Measurements from ENCODE around the gene FGB. TPM values are rescaled to one million over a fixed set of nuclear protein-coding genes. Genes with fewer than 3 reads are reported as not detected.

The FGB gene
- total and polyA plus RNA-seq, 2 donors (not counting 3 experiments of a cell fraction or from before 2014, with no cell fraction given): not detected

DNA sequence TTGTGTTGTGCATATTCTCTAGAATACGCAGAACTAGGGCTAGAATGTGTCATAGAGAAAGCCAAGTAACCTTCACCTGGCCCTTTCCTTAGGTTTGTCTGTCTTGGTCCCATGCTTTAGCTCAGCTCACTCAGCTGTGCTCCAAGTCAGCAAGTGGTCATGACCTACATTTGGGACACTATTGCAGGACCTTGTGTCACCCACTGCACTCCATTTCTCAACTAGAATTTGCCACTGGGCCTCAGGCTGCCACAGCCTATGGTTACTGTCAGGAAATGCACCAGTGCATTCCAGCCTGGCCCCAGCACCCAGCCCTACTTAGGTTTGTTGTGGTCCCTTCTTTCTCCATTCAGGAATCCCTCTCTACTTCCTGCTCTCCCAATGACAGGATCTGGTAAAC lies 57.3 kb downstream of the FGB start:
- no peak for FAIRE-seq
- no peak for DNase-seq (ENCODE audit: low read depth, low spot score)
- Histone ChIP-seq H3K36me3 (ENCODE audit: control insufficient read depth in 2 of 2, extremely low read depth in 1 of 2, insufficient read depth in 2 of 2, low read length in 2 of 2) (no peaks in the 10 kb centered on the region), H2AFZ (ENCODE audit: low read depth, low read length) (no peak overlapping the region), H3K27me3 (ENCODE audit: control insufficient read depth in 2 of 2, insufficient read depth in 2 of 2, low read length in 2 of 2) (peaks cover 1 to 4% of the 10 kb centered on the region in 2 experiments), H4K20me1 (replicated peaks; ENCODE audit: control insufficient read depth, extremely low read depth, insufficient read depth, low read length) (no peaks in the 10 kb centered on the region), H3K9ac (replicated peaks; ENCODE audit: extremely low read depth, insufficient read depth, low read length) (no peak overlapping the region), H3K9me3 (replicated peaks; ENCODE audit: control insufficient read depth, insufficient read depth, low read length) (no peaks in the 10 kb centered on the region), H3K4me1 (ENCODE audit: control insufficient read depth, extremely low read depth, insufficient read depth, low read length) (no peaks in the 10 kb centered on the region), H3K4me2 (ENCODE audit: insufficient read depth, low read length) (no peak overlapping the region), H3K27ac (ENCODE audit: insufficient read depth, low read depth, low read length) (no peak overlapping the region), H3K79me2 (ENCODE audit: control insufficient read depth, insufficient read depth, low read length) (no peaks in the 10 kb centered on the region), H3K9me1 (replicated peaks; ENCODE audit: control insufficient read depth, extremely low read depth, insufficient read depth, low read length) (no peaks in the 10 kb centered on the region), H3K4me3 (replicated peaks in 1 of 3; ENCODE audit: insufficient read depth in 1 of 3, low read depth in 1 of 3, low read length in 3 of 3) (no peak overlapping the region)
- BruUV-seq (replicated peaks): no TSS peak
- ChIA-PET POLR2A (no interaction called here), CTCF (interaction anchor here (5.0 to 5.2 kb wide), 2 partner anchors 62 to 67 kb away, joined by 93 to 112 read pairs; no protein-coding TSS in a partner anchor)
- TF ChIP-seq MYC (IDR thresholded peaks at IDR 0.05; ENCODE audit: low read depth, low read length): no peak
- TF ChIP-seq MAX (IDR thresholded peaks at IDR 0.05; ENCODE audit: insufficient read depth, insufficient read length): no peak
- no peak for TF ChIP-seq JUN (IDR thresholded peaks at IDR 0.05; ENCODE audit: borderline replicate concordance, insufficient read depth, insufficient read length, low read depth)
- TF ChIP-seq POLR2A (IDR thresholded peaks at IDR 0.05; ENCODE audit: low read depth, low read length): no peak
- no peak for TF ChIP-seq FOS (IDR thresholded peaks at IDR 0.05; ENCODE audit: borderline replicate concordance, insufficient read depth, low read length)
- TF ChIP-seq GATA2 (IDR thresholded peaks at IDR 0.05; ENCODE audit: insufficient read depth, insufficient read length, low read depth, low read length): no peak
- no peak for TF ChIP-seq EZH2 (IDR thresholded peaks at IDR 0.05; ENCODE audit: borderline replicate concordance, low read depth, low read length, severe bottlenecking)
- TF ChIP-seq CTCF (IDR thresholded peaks at IDR 0.05; ENCODE audit: extremely low read depth in 1 of 2, insufficient read depth in 1 of 2, low read depth in 1 of 2, low read length in 2 of 2): no peak
- TF ChIP-seq POLR2AphosphoS5 (IDR thresholded peaks at IDR 0.05; ENCODE audit: insufficient read depth, low read depth, low read length): no peak
- dilution Hi-C loops (cut with MboI; ENCODE audit: extremely low pct_ligation_motif_present, low sequenced_read_pairs) (no loop called here), intact Hi-C loops (cut with micrococcal nuclease) (no loop called here)

Small RNAs within 50 kb of the gene (small RNA-seq; reads per million reads assigned to genes)
- gene RNU6-1285P (ENCODE audit: insufficient read depth, insufficient read length, low read depth, low replicate concordance): not detected

Other genes starting within 250 kb of the FGB start
- not detected in 2 replicates for gene DCHS2, start 71.2 kb upstream of the FGB start, total RNA-seq
- not detected in 2 replicates for gene DCHS2, start 71.2 kb upstream of the FGB start, polyA plus RNA-seq
- 89.1 and 91.9 TPM in 2 replicates for gene PLRG1, start 12.6 kb upstream of the FGB start, total RNA-seq
- 48.9 and 50.9 TPM in 2 replicates for gene PLRG1, start 12.6 kb upstream of the FGB start, polyA plus RNA-seq
- not detected in 2 replicates for gene FGA, start 27.7 kb downstream of the FGB start, total RNA-seq
- gene FGA, start 27.7 kb downstream of the FGB start, polyA plus RNA-seq: not detected in 2 replicates
- gene FGG, start 49.6 kb downstream of the FGB start, total RNA-seq: not detected in 2 replicates
- gene FGG, start 49.6 kb downstream of the FGB start, polyA plus RNA-seq: not detected in 2 replicates
- not detected in 2 replicates for gene LRAT, start 181.0 kb downstream of the FGB start, total RNA-seq
- not detected in 2 replicates for gene LRAT, start 181.0 kb downstream of the FGB start, polyA plus RNA-seq
- not detected in 2 replicates for gene RBM46, start 218.3 kb downstream of the FGB start, total RNA-seq
- gene RBM46, start 218.3 kb downstream of the FGB start, polyA plus RNA-seq: 0.03 TPM in 1 of 2 replicates, not detected in the other

Measured in endothelial cell of umbilical vein (primary cell).